ENCODE data around the gene FOXN3.

FOXN3 gene

DNA sequence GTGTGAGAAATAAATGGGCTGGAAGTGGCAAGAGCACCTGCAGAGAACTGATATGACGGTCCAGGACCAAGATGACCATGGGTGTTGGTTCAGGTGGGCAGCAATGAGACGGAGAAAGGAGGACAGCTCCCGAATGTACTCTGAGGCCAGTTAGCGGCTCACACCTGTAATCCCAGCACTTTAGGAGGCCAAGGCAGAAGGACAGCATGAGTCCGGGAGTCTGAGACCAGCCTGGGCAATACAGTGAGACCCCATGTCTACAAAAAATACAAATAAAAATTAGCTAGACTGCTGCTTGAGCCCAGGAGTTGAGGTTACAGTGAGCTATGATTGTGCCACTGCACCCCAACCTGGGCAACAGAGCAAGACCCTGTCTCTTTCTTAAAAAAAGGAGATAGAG is 60.1 kb downstream of the FOXN3 start:
- DNase-seq = no peak

DNA sequence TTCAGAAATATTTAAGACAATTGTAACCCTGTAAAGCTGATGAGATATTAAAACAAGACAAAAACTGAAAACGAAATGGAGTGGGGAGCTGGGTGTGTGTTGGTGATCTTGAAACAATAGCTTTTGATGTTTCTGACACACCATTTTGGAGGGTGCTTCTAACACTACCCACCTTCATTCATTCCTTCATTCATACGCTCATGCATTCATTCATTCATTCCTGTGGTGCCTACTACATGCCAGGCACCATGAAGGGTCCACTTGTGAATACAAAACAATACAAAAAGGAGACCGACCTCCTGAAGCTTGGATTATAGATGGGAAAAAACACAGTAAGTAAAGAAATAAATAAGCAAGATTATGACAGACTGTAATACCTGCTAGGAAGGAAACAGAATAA is 60.5 kb downstream of the FOXN3 start:
- DNase-seq = no peak

DNA sequence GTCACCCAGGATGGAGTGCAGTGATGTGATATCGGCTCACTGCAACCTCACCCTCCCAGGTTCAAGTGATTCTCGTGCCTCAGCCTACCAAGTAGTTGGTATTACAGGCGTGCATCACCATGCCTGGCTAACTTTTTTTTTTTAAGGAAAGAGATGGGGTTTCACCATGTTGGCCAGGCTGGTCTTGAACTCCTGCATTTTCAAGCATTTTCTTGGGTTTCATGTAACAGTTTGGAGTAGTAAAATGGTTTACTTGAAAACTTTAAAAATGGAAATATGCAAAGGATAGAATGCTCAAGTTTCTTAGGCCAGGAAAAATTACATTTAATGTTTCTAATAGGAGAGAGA is 63.3 kb downstream of the FOXN3 start:
- DNase-seq = no peak

DNA sequence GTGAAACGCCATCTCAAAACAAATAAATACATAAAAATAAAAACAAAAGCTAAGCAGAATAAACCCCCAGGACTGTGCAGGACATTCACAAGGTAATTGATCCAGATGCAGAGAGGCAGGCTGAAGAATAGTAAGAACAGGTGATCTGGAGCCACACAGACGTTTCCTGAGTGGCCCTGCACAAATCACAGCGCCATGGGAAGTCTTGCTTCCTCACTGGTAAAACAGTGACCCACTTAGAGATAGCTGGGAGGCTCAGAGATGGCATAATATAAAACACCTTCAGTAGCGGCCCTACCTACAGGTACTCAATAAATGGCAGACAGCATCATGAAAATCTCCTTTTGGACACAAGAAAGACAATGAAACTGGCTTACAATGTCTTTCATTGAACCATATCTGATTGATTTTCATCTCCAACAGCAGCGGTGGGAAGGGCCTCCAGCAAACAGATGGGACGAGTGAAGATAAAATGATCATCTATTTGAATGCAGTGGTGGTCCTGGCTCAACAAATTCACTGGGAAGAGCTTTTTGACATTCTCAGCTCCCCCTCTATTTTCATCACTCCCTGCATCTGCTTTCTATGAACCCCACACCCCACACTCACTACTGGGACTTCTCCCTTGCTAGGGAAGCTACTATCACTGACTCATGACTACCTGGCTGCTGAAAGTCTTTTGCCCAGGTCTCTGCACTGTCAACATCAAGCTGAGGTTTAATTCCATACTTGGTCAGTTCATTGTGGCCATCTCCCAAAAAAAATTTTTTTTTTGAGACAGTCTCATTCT is 63.9 kb downstream of the FOXN3 start:
- DNase-seq = no peak

DNA sequence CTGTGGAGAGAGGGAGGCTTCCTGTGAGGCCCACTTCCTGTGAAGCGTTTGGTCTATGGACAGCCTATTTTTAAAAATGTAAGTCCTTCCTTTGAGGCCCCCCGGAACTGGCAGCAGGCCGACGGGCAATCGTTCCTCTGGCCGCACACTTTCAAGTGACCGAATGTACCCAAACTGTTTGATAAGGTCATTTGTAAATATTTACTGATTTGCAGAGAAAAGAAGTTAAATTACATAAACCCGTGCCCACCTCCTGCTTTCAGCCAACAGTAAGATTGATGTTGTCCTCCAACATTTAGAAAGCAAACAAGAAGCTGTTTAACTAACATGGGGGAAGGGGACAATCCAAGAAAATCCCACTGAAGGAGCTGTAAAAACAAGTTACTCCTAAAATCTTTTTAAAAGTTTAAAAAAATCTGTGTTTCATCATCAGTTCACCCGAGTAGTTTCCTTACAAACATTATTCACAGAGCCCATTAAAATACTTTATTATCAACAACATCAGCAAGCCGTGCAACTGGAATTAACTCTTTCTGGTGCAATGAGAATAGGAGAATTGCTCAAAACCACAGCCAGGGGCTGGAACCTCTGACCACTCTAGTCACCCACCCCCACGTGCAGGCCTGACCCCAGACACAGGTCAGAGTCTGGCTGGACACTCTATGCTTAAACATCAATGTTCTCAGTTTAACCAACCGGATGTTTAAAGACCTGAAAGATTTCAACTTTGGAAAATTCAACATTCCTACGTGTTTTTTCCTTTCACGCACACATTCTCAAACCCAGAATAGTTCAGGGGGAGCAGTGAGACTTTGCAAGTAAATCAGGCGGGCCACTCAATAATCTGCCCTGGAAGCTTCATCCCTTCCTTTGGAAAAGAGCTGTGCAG is 65.3 kb downstream of the FOXN3 start:
- no peak for DNase-seq

DNA sequence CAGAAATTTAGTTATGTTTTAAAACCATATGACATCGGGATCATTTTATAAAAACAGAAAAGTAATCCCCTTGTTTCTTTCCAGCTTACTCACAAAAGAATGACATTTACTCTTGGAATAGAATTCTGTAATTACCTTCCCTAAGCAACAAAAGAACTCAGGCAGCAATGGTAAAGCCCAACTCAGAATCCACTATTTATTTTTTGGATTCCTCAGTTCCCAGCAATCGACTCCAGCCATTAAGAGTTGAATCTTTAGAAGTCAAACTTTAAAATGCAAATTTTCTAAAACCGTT is 65.9 kb downstream of the FOXN3 start:
- DNase-seq = no peak

DNA sequence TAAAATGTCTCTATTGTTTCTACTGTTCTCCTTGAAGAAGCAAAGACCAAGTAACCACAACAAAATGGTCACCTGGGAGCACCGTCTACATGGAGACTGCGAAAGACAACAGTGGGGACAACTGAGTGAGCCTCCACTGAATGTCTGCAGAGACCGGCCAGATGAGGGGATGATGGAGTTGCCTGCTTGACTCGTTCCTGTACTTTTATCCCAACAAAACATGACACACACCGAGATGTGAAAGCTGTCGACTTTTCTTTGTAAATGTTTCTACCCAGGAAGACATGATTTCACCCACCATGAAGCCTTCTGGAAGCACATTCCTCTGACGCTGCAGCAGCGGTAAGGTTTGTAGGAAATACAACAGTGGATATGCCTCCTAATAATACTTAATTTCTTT is 66.9 kb downstream of the FOXN3 start:
- no peak for DNase-seq

DNA sequence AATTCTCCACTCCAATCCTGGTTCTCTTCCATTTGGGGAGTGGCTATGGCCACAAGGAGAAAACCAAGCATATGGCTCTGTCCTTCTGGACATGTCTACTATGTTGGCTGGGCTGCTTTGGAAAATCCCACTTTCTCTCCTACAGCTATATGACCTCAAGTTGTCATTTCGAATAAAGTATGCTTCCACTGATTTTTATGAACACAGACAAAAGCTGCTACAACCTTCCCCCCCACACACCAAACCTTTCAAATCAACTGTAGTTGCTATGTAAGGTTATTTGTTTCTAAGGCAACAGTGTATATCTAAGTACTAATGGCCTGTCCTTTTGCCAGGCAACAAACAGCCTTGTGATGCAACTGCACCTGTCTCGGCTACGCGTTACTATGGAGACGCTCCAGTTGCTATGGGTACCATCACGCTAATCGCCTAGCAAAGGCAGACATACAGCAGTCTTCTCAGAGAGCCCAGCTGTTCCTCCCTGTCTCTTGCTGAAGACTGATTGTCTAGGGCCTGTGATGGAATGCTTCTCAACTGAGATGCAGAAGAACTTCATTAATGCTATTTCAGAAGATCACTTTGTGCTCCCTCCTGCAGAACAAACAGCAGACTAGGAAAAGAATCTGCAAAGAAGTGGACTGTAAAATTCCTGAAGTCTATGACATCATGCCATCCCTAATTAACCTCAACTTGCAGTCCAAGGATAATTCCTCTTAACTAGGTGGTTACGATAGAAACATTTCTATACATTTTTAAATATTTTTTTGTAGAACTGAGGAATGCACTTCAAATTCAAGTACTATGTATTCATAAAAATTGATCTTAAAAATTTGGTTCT is 67.6 kb downstream of the FOXN3 start:
- peak; percentile 98 for DNase-seq

DNA sequence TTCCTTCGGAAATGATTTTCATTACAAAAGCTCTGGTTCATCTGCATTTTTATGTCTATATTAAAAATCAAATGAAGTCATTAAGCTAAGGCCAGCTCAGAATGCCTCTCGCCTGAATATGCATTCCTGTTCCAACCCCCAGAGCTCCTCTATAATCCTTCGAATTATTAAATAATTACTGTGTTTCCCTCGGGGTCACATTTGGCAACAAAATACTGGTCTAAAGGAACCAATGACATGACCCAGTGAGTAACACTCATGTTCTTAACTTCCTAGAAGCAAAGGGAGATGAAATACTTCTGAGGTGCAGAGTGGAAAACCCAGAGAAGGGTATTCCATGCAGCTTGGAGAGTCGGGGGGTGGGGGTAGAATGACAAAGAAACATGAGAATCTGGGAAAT is 68.3 kb downstream of the FOXN3 start:
- no peak for DNase-seq

DNA sequence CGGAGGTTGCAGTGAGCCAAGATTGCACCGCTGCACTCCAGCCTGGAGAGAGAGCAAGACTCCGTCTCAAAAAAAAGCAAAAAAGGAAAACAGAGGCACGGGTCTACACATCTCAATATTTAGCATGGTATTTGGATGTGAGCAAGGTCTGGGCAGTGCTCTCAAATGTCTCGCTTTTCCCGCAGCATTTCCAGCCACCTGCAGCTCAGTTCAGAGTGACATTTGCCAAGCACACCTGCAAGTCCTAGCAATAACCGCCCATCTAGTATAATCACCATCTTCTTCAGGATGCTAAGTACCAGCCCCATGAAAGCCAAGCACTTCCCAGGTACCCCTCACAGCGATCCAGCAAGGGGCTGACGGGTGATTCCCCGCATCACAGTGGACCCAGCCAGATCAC is 69.1 kb downstream of the FOXN3 start:
- no peak for DNase-seq

DNA sequence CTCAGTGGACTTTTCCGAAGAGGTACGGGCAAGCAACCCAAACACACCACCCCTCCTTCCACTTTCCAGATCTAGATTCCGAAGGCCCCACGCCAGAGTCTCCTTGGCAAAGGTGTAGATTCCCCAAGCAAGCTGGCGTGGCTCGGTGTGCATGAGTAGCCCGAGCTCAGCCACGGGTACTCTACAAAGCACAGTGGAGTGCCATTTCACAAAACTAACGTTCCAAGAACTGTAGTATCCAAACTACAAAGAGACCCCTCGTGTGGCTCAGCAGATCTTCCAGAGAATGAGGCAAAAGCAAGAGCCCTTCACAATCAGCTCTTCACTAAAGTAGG is 72.1 kb downstream of the FOXN3 start:
- no peak for DNase-seq

DNA sequence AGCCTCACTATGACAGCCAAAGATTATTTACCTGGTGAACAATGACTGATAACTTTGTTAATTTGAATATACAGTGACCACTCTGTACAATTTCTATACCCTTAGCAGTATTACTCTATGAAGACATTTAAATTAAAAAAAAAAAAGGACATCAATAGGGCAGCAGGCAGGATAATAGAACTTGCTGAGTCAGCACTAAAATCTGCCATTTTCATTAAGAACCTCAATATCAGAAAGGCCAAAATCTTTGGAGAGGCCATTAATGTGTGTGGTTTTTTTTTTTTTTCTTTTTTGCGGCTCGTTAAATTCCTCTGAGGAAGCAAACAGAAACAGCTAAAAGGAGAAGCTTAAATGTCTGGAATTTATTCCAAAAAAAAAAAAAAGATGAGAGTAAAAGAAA is 73.7 kb downstream of the FOXN3 start:
- no peak for DNase-seq

DNA sequence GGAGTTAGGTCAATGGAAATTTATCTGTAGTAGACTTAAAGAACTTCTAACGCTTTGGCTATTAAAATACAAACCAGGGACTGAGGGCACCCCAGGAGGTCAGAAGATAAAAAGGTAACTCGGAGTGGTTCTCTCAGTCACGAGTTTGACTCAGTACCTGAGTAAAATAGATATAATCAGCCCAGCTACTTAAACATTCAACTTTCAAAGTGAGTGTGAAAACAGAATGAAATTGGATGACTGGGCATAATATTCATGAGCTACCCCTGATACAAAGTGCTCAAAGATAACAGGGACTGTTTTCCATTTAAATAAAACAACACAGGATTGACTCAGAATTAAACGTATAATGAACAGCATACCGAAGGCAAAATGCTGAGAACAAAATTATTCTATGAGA is 75.0 kb downstream of the FOXN3 start:
- no peak for DNase-seq

DNA sequence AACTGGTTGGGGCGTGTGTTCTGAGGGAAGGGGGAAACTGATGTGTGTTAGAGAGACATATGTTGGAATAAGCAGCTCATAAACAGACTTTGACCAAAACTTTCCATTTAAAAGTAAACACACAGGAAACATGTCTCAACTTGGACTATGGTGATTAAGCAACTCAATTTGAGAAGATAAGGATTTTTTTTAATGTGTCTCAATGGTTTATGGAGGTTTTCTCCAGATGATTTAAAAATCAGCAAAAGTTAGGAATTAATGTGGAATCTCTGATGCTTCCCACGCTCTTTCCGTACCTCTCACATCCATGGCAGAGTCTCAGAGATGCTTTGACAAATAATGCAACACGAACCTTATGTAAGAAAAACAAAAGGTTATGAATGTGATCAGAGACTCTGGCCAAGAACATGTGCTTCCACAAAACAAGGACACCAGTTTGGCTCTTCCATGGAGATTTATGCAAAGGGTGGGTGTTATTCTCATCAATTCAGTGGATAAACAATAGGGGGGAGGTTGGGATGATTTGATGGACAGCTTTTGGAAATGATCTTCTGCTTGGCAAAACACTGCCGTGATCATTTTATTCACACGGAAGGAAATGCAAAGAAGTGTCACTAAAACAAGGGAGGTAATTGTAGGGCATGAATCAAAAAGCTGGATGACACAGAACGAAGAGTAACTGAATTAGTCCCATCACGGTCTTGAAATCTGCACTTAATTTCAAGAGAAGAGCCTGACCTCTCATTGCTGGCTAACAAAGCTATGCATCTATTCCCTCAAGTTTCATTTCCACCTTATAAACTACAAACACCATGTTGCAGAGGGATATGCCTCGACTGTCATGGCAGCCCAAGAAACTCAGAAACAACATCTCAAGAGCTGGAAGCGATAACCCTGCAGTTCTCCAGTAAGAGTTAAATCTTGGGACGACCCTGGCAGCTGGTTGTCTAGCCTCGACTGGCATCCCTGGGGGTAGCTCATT is 76.5 kb downstream of the FOXN3 start:
- no peak for DNase-seq

DNA sequence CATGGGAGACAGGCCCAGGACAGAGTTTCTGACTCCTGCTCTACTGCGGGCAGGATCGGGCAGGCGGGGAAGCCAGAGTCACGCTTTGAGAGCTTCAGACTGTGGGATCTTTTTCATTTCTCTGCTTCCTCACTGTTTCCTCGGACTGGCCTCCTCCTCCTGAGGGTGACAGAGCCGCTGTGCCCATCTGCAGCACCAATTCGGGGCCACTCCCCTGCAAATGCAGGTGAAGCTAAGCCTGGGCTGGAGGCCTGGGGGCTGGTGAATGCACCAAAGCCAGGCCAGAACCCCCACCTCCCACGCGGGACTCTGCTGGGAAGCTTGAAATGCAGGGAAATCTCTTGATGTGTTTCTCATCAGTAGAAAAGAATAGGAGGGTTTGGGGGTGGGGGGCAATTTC is 77.5 kb downstream of the FOXN3 start:
- no peak for DNase-seq

DNA sequence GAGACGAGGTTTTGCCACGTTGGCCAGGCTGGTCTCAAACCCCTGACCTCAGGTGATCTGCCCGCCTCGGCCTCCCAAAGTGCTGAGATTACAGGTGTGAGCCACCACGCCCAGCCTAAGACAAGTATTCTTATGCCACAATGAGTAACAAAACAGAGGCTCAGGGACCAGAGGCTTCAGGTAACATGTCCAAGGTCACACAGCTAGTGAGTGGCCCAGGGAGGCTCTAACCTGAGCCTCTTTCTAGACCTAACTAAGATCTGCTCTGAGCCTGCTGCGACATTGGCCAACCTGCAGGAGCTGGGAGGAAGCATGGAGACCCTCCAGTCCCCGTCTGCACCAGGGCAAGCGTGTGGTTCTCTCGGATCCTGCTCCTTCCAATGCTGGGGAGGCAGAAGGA is 77.9 kb downstream of the FOXN3 start:
- no peak for DNase-seq

DNA sequence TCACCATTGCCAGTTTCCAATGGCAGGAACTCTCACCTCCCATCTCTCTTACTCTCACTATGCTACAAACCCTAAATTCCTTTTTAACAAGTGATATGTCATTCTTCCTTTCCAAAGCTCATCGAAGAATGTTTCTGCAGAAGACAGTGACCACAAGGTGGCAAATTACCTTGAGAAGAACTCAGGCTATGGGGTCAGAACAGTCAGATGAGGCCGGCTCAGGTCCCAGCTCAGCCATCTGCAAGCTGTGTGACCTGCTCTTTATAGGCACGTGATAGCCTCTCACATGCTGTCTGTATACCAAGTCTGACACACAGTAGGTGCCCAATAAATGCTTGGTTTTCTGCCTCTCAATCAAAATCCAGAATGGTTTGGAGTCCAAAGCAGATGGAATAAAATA is 80.7 kb downstream of the FOXN3 start:
- no peak for DNase-seq

DNA sequence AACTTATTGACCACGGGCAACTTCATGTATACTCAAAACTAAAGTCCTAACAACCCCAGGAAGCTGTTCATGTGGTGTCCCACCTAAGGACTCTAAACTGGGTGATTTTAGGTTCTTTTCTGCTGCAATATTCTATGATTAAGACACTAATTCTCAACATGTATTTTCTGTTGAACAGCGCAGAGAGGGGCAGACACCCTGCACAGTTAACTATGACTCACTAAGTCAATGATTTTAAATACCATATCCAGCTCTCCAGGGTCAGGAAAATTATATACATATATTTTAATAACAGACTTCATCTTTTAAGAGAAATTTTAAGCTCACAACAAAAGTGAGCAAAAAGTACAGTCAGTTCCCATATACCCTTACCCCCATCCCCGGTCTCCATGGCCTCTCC is 85.0 kb downstream of the FOXN3 start:
- no peak for DNase-seq

DNA sequence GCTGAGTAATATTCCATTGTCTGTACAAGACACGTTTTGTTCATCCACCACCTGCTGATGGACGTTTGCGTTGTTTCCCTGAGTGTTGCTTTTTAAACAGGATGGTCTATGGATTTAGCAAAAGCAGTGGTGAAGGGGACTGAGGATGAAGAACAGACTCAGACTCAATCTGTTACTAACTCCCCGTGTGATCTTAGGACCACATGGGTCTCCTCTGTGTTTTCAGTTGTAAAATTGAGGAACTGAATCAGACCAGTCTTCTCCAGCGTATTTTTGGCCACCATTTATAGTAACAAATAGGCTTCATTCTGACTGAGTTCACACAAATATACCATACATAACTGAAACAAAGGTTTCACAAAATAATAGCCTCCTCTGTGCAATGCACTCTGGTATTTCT is 85.6 kb downstream of the FOXN3 start:
- no peak for DNase-seq

DNA sequence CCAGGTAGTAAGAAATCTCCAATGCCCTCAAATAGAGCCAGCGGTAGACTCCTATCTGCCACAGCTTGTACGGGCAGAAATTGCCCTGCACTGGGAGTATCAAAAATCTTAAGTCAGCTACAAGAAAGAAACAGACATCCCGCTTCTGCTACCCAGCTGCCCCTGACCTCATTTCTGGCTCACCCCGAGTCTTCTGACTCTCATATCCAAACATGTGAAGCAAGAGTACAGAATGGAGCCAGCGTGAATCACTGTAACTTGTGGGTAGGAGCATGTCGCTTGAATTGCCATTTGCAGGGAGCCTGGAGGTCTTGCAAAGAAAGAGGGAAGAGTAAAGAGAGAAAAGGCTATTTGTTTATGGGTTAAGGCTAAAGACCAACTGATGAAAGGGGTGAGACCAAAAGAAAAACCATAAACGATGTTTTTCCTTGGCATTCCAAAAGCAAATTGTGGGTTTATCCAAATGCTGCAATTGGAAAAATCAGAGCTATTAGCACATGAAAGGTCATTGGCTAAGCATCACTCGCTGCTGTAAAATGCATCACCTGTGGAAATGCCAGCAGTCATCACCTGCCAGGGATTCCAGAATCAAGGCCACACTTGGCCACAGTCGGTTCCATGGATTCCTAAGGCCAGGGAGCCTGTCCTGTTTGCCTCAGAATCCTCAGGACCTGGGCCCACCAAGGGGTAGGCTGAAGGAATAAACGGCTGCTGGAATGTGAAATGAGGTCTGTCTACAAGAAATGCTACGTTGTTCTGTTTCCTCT is 86.6 kb downstream of the FOXN3 start:
- DNase-seq = no peak

DNA sequence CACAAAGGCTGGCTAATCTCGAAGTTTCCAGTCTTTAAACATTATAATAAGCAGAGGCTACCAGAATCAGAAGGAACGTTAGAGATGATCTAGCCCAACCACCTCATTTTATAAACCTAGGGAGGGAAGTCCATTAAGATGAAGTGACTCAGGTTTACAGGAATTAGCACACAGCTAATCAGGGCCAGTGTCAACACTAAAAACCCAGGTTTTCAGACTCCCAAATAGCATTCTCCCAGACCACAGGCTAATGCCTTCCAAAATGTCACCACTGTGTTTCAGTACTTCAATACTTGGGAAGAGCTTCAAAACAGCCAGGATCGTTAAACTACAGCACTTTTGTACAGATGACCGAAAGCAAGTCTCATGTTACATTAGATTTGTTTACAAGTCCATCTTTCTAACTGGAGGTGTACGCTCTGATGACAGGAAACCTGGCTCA is 89.2 kb downstream of the FOXN3 start:
- no peak for DNase-seq

DNA sequence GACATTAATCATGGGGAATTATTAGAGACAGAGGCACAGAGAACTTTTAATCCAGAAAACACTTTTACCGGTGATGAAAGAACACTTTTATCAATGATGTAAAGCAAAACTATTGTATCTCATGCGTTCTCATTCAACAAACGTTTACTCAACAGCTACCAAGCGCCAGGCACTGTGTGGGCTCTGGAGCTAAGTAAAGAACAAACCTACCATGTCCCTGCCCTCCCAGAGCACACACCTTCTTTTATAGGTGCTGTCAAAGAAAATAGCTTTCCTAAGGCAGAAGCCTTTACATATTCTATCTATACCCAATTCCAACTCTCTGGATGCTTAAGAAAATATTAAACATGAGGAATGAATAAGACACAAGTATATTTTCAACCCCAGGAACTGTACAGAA is 91.1 kb downstream of the FOXN3 start:
- no peak for DNase-seq
